Neutrophil (primary cell): ENCODE results near the gene DNHD1.

ENCODE experiments used
- H3K27ac ChIP-seq: fragments of 200-600 bp; sonication (generic); 2 replicates; pipeline ENCODE4 v1.5.1; 2016; ENCODE audit warnings: mild to moderate bottlenecking, moderate library complexity
- H3K27me3 ChIP-seq: fragments of 200-600 bp; sonication (generic); 2 replicates; pipeline ENCODE4 v1.6.0; 2016; ENCODE audit warnings: mild to moderate bottlenecking
- H3K36me3 ChIP-seq: fragments of 200-600 bp; sonication (generic); 2 replicates; pipeline ENCODE4 v1.5.1; 2017
- H3K4me1 ChIP-seq, 2 experiments: fragments of 200-600 bp in 1 of 2; sonication (generic) in 1 of 2; 1 replicate in 1 of 2; 2 replicates in 1 of 2; pipeline versions ENCODE4 v1.5.1 to v1.6.1; 2013 to 2016; ENCODE audit warnings: low read depth in 1 of 2, low read length in 1 of 2, mild to moderate bottlenecking in 1 of 2, moderate library complexity in 1 of 2; ENCODE audit not compliant: control insufficient read depth in 1 of 2, insufficient read depth in 1 of 2
- H3K4me3 ChIP-seq, 2 experiments: fragments of 200-600 bp in 1 of 2; sonication (generic) in 1 of 2; 1 replicate in 1 of 2; 2 replicates in 1 of 2; pipeline ENCODE4 v1.5.1; 2013 to 2016; ENCODE audit warnings: low read depth in 1 of 2, low read length in 1 of 2, mild to moderate bottlenecking in 1 of 2, moderate library complexity in 1 of 2
- H3K9me3 ChIP-seq: fragments of 200-600 bp; sonication (generic); 2 replicates; pipeline ENCODE4 v1.5.1; 2016
- CTCF ChIP-seq: fragments of 200-600 bp; sonication (generic); IDR thresholded peaks from 2 replicates; pipeline ENCODE4 v1.5.1; 2016; ENCODE audit warnings: antibody characterized with exemption

DNHD1 gene

GRCh38 chr11:6601041-6601461 is 104.0 kb downstream of the DNHD1 start:
- H3K4me3 ChIP-seq: no peak overlapping the region
- peaks cover 38 to 42% of the 10 kb centered on the region in 2 experiments for H3K4me1 ChIP-seq
- no peaks in the 10 kb centered on the region for H3K27me3 ChIP-seq
- H3K36me3 ChIP-seq: peaks cover 50% of the 10 kb centered on the region
- H3K27ac ChIP-seq: no peak overlapping the region
- TF ChIP-seq CTCF: no peak
- H3K9me3 ChIP-seq: no peaks in the 10 kb centered on the region

- Histone ChIP-seq H3K4me3 (peak overlapping the region; percentile 95), H3K9me3 (no peaks in the 10 kb centered on the region), H3K36me3 (peaks cover 39% of the 10 kb centered on the region), H3K27me3 (no peaks in the 10 kb centered on the region), H3K4me1 (peaks cover 51 to 54% of the 10 kb centered on the region in 2 experiments), H3K27ac (peak overlapping the region; percentile 98)
- TF ChIP-seq CTCF: no peak
Observed at GRCh38 chr11:6602096-6602940, 105.2 kb downstream of the DNHD1 start.

GRCh38 chr11:6603287-6604080 is 106.4 kb downstream of the DNHD1 start, which contains the start of the genes ILK and RRP8:
Gene ILK, plus strand, starts transcription at chr11:6603774. Its CDS starts 498 bp downstream, at chr11:6604272.
Gene RRP8, minus strand, starts transcription at chr11:6603616. Its CDS starts 114 bp downstream, at chr11:6603502.
- Histone ChIP-seq H3K4me1 (peaks cover 58 to 59% of the 10 kb centered on the region in 2 experiments), H3K36me3 (peaks cover 45% of the 10 kb centered on the region), H3K9me3 (no peaks in the 10 kb centered on the region), H3K27ac (peak within 1 kb of the TSS; percentile 98), H3K4me3 (peak within 1 kb of the TSS; percentile 95), H3K27me3 (no peaks in the 10 kb centered on the region)
- peak; percentile 70 for TF ChIP-seq CTCF

- TF ChIP-seq CTCF: no peak
- Histone ChIP-seq H3K36me3 (peaks cover 45% of the 10 kb centered on the region), H3K4me1 (peaks cover 58 to 59% of the 10 kb centered on the region in 2 experiments)
Observed at GRCh38 chr11:6604081-6604626, 107.1 kb downstream of the DNHD1 start.

GRCh38 chr11:6604790-6605189 is 107.7 kb downstream of the DNHD1 start:
- Histone ChIP-seq H3K9me3 (no peaks in the 10 kb centered on the region), H3K4me1 (peaks cover 58 to 59% of the 10 kb centered on the region in 2 experiments), H3K36me3 (peaks cover 45% of the 10 kb centered on the region), H3K4me3 (peak overlapping the region; percentile 95), H3K27me3 (no peaks in the 10 kb centered on the region), H3K27ac (peak overlapping the region; percentile 98)
- TF ChIP-seq CTCF: no peak

More at GRCh38 chr11:6604081-6604626, 107.1 kb downstream of the DNHD1 start:
- peak overlapping the region; percentile 98 for H3K27ac ChIP-seq
- no peaks in the 10 kb centered on the region for H3K9me3 ChIP-seq
- H3K4me3 ChIP-seq: peak overlapping the region; percentile 95
- H3K27me3 ChIP-seq: no peaks in the 10 kb centered on the region
